Breast epithelium (tissue), 3 donors: ENCODE results near the gene ESYT1.

ENCODE experiments used
- POLR2A ChIP-seq: fragments of 450-650 bp; IDR thresholded peaks from one replicate; pipeline ENCODE4 v1.6.1; 2016; ENCODE audit warnings: antibody characterized with exemption, mild to moderate bottlenecking, moderate library complexity
- TF ChIP-seq, protein P1 (sequence below), 3 donors: fragments of 450-650 bp; IDR thresholded peaks; one replicate each; pipeline ENCODE4 v1.5.1; 2016 to 2017; ENCODE audit warnings: antibody characterized with exemption in 3 of 3, mild to moderate bottlenecking in 3 of 3, moderate library complexity in 3 of 3

DNA sequence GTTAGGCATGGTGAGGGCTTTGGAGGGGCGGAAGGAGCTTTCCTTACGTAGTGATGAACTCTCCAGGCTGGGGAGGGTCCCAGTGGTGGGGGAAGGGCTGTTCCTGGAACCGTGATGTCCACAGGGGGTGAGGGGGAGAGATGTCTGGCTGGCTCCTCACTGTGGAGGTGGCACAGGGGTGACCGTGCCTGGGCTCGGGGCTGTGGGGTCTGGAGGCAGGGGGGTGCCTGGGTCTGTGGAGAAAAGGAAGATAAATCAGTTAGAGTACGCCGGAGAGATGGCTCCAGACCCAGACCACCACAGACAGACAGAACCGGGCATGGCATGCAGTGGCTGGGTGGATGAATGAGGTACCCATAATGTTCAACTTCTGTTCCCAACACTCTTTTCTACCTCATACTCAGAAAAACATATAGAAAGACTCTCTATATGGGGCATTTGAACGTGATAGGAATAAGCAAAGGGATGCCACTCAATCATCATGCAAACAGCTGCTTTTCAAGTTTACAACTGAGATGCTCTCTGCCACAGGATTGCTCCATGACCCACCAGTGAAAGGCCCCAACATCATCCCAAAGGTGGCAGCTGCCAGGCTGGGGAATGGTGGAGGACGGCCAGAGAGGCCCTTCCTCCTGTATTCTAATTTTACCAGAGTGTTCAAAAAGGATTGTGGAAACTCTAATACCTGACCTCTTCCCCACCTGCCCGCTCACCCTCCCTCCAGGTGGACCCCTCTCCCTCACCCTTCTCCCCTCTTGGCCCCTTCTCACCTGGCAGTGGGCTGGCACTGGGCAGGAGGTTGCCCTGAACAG is 35.7 kb downstream of the ESYT1 start:
- TF ChIP-seq, protein P1, sequence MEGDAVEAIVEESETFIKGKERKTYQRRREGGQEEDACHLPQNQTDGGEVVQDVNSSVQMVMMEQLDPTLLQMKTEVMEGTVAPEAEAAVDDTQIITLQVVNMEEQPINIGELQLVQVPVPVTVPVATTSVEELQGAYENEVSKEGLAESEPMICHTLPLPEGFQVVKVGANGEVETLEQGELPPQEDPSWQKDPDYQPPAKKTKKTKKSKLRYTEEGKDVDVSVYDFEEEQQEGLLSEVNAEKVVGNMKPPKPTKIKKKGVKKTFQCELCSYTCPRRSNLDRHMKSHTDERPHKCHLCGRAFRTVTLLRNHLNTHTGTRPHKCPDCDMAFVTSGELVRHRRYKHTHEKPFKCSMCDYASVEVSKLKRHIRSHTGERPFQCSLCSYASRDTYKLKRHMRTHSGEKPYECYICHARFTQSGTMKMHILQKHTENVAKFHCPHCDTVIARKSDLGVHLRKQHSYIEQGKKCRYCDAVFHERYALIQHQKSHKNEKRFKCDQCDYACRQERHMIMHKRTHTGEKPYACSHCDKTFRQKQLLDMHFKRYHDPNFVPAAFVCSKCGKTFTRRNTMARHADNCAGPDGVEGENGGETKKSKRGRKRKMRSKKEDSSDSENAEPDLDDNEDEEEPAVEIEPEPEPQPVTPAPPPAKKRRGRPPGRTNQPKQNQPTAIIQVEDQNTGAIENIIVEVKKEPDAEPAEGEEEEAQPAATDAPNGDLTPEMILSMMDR (IDR thresholded peaks at IDR 0.05) = no peak
- TF ChIP-seq POLR2A = no peak
